Raji (cell line): ENCODE results near the gene MST1.

Source experiments
- POLR2A ChIP-seq: IDR thresholded peaks from 2 replicates; pipeline ENCODE4 v1.6.1; 2011; ENCODE audit warnings: low read depth, low read length, control low read depth; ENCODE audit not compliant: insufficient read depth

The MST1 gene

DNA sequence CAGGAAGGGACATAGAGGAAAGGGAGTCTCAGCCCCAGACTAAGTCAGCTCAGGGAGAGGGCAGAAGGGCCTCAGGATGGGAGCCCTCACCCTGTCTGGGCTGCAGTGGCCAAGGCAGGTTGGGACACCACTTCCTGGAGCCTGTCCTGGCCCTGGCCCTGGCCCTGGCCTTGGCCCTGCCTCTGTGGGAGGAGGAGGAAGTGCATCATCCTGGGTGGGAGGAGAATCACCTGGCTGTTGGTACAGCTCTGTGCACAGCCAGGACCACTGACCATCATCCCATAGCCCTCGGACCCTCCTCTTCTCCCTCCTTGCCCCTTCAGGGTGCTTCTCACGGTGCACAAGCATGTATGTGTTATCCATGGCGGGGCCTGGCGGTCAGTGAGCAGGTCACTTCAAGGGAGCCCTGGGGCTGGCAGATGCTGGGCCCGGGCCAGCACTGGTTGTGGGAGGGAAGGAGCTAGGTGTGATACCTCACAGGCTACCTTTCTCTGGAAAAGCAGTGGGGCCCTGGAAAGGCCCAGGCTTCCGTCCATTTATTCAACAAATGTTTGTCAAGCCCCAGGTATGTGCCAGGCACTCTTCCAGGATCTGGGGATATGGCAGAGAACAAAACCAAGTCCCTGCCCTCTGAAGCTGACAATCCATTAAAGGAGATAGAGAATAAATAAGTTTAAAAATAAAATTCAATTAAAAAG is 23.3 kb downstream of the MST1 start:
- TF ChIP-seq POLR2A, result no peak

DNA sequence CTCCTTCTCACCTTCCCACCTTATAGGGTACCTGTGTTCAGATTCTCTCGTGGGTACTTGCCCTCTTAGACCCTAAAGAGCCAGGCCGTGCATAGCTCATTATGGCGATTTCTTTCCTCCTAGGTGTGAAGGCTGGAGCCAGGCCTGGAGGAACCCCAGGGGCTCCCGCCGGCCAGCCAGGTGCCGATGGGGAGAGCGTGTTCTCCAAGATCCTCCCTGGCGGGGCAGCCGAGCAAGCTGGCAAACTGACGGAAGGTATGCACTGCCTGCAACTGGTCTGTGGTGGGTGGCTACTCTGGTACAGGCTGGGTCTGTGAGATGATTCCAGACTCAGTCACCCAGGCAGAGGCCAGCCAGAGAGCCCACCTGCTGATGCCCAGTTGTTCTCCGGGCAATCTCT is 25.0 kb downstream of the MST1 start:
- TF ChIP-seq POLR2A, result no peak

- TF ChIP-seq POLR2A, result no peak
These were observed 25.4 kb downstream of the MST1 start for GRCh38 chr3:49663831-49664230.

- no peak for TF ChIP-seq POLR2A
These were observed 26.4 kb downstream of the MST1 start for GRCh38 chr3:49662720-49663413.

DNA sequence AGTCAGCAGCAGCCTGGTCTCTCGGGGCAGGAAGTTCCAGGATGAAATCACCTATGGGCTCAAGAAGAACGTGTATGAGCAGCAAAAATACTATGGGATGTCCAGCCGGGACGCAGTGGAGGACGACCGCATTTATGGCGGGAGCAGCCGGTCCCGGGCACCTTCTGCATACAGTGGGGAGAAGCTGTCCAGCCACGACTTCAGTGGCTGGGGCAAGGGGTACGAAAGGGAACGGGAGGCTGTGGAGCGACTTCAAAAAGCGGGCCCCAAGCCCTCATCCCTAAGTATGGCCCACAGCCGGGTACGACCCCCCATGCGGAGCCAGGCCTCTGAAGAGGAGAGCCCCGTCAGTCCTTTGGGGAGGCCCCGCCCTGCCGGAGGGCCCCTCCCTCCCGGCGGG is 27.3 kb downstream of the MST1 start:
- TF ChIP-seq POLR2A, result no peak

DNA sequence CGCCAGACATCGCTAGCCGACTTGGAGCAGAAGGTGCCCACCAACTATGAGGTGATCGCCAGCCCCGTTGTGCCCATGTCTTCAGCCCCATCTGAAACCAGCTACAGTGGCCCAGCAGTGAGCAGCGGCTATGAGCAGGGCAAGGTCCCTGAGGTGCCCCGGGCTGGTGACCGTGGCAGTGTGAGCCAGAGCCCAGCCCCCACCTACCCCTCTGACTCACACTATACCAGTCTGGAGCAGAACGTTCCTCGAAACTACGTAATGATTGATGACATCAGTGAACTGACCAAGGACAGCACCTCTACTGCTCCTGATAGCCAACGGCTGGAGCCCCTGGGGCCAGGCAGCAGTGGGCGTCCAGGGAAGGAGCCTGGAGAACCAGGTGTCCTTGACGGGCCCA is 28.0 kb downstream of the MST1 start:
- no peak for TF ChIP-seq POLR2A

- no peak for TF ChIP-seq POLR2A
These were observed 29.5 kb downstream of the MST1 start for GRCh38 chr3:49659756-49660155.

DNA sequence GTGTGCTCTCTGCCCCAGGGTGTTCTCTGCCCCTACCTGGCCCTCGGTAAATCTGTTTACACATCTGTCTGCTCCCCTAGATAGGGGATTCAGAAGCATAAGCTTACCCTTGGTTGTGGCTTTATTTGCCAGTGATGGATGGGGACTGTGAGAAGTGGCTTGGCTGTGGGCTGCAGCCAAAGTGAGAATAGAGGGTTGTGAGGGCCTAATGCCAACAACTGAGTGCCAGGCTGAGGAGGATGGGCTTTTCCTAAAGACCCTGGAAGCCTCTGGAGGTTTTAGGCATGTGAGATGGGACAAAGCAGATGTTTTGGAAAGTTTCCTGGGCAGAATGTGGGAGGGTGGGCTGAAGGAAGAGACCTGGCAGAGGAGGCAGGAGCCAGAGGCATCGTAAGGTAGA is 30.6 kb downstream of the MST1 start:
- TF ChIP-seq POLR2A, result no peak

- no peak for TF ChIP-seq POLR2A
These were observed 31.9 kb downstream of the MST1 start for GRCh38 chr3:49657208-49657915.

GRCh38 chr3:49656541-49657112 is 32.6 kb downstream of the MST1 start:
- no peak for TF ChIP-seq POLR2A

- TF ChIP-seq POLR2A, result no peak
These were observed 33.5 kb downstream of the MST1 start for GRCh38 chr3:49655731-49656285.

DNA sequence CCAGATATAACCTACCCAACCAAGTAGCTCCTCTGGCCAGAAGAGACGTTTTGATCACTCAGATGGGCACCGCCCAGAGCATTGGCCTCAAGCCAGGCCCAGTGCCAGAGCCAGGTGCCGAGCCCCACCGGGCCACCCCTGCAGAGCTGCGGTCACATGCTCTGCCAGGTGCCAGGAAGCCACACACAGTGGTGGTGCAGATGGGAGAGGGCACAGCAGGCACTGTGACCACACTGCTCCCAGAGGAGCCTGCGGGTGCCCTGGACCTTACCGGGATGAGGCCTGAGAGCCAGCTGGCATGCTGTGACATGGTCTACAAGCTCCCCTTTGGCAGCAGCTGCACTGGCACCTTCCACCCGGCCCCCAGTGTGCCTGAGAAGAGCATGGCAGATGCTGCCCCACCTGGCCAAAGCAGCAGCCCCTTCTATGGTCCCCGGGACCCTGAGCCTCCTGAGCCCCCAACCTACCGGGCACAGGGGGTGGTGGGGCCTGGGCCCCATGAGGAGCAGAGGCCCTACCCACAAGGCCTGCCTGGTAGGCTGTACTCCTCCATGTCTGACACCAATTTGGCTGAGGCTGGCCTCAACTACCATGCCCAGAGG is 34.2 kb downstream of the MST1 start:
- TF ChIP-seq POLR2A, result no peak

DNA sequence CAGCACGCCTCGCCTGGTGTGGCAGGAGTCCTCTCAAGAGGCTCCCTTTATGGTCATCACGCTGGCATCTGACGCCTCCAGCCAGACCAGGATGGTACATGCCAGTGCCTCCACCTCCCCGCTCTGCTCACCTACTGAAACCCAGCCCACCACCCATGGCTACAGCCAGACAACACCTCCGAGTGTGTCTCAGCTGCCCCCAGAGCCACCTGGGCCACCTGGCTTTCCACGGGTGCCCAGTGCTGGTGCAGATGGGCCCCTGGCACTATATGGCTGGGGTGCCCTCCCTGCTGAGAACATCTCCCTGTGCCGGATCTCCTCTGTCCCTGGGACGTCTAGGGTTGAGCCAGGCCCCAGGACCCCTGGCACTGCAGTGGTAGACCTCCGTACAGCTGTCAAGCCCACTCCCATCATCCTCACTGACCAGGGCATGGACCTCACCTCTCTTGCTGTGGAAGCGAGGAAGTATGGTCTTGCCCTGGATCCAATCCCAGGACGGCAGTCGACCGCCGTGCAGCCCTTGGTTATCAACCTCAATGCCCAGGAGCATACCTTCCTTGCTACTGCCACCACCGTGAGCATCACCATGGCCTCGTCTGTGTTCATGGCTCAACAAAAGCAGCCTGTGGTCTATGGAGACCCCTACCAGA is 35.0 kb downstream of the MST1 start:
- no peak for TF ChIP-seq POLR2A

- TF ChIP-seq POLR2A, result no peak
These were observed 35.7 kb downstream of the MST1 start for GRCh38 chr3:49653621-49654020.
